Brain microvascular endothelial cell (primary cell): ENCODE results near the gene ZAR1.

Experiments
- DNase-seq: peaks from one replicate; pipeline ENCODE4 v3.0.0-alpha.2; 2020
- H3K27ac ChIP-seq: fragments of 250-450 bp; sonication (Bioruptor Pico); 2 replicates; pipeline ENCODE4 v1.5.1; 2020; ENCODE audit warnings: mild to moderate bottlenecking, moderate library complexity
- H3K27me3 ChIP-seq: fragments of 250-450 bp; sonication (Bioruptor Pico); replicated peaks from 2 replicates; pipeline ENCODE4 v1.5.1; 2020; ENCODE audit warnings: mild to moderate bottlenecking
- H3K36me3 ChIP-seq: fragments of 250-450 bp; sonication (Bioruptor Pico); replicated peaks from 2 replicates; pipeline ENCODE4 v1.5.1; 2020; ENCODE audit warnings: mild to moderate bottlenecking
- H3K4me3 ChIP-seq: 2 replicates; pipeline ENCODE4 v1.5.1; 2011; ENCODE audit warnings: low read depth, mild to moderate bottlenecking, control low read depth, low read length, moderate library complexity
- CTCF ChIP-seq: IDR thresholded peaks from 2 replicates; pipeline ENCODE4 v1.5.1; 2011; ENCODE audit warnings: low read depth, mild to moderate bottlenecking, moderate library complexity, low read length, control low read depth, inconsistent platforms; ENCODE audit errors: missing control alignments
- in situ Hi-C: cut with HindIII; loops from 2 replicates; pipeline ENCODE4 v1.10.0; 2017; ENCODE audit warnings: low sequenced_read_pairs, low pct_ligation_motif_present

ZAR1 gene

DNA sequence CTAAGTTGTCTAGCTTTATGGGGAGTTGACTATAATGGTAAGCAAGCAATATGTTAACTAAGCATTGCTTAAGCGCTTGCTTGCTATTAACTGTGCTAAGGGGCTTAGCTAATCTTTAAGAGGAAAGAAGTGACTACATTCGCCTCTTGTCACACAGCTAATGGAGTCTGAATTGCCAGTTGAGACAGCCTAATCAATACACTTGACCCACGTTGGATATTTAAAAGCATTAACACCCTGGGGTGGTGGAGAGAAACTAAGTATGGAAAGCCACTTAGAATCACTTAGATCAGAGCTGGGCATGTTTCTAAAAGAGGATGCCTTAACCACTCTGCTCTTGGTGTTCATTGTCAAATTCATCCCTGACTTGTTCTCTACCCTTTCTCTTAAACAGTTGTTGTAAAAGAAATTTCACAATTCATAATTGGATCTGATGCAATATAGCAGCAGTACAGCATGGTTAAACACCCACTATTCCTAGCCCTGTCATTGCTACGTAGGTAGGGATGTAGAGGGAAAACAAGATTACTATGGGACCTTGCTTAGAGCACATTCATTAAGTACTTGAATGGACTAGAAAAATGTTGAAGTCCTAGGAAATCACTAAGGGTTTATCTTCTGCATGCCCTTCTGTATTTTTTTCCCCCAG lies 3.5 kb downstream of the ZAR1 start:
- Histone ChIP-seq H3K4me3 (no peak overlapping the region), H3K27me3 (peaks cover 26% of the 10 kb centered on the region), H3K36me3 (no peaks in the 10 kb centered on the region), H3K27ac (no peak overlapping the region)
- in situ Hi-C loops, result no loop called here
- DNase-seq, result no peak
- TF ChIP-seq CTCF, result no peak

GRCh38 chr4:48495941-48496340 lies 5.9 kb downstream of the ZAR1 start:
- Histone ChIP-seq H3K4me3 (no peak overlapping the region), H3K27ac (no peak overlapping the region), H3K36me3 (peaks cover 11% of the 10 kb centered on the region), H3K27me3 (peaks cover 10% of the 10 kb centered on the region)
- DNase-seq, result no peak
- TF ChIP-seq CTCF, result no peak
- in situ Hi-C loops, result no loop called here

DNA sequence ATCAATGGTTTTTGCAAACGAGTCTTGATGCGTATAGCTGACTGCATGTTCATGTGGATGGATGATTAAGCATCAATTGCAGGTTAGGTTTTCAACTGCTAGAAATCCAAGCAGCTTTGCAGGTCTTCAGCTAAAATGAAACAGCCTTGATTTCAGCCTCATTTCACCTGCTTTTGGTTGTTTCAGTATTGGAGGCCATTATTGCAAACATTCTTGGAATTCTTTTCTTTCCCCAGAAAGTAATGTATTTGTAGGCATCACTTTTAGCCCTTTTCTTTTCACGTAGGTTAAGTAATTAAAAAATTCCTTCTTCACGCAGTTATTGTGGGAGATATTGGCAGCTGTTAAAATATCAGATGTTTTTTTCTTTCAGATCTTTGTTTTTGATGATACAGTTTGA lies 8.8 kb downstream of the ZAR1 start:
- no peak for TF ChIP-seq CTCF
- peaks cover 13% of the 10 kb centered on the region for H3K36me3 ChIP-seq
- no peaks in the 10 kb centered on the region for H3K27me3 ChIP-seq
- no peak overlapping the region for H3K27ac ChIP-seq
- no peak for DNase-seq
- H3K4me3 ChIP-seq, result no peak overlapping the region
- in situ Hi-C loops, result no loop called here

DNA sequence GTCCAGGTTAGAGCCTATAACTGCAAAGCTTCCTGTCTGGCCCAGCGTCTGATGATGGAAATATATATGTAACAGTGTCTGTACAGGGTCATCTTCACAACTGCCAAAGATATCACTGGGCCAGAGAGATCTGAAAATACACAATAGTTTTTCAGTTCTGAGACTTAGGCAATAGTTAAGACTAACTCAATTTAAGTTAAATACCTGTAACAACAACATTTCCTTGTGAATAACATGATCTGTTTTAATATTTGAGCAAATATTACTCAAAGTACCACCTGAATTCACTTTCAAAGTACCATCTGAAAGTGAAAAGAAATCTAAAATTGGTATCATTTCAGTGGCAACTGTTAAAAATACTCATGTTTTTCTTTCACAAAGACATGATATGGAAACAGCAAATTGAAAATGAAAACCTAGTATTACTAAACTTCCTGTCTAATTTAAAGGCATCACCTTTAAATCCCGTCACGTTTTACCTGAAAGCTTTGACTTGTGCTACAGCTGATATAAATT lies 9.6 kb downstream of the ZAR1 start:
- Histone ChIP-seq H3K27me3 (no peaks in the 10 kb centered on the region), H3K27ac (no peak overlapping the region), H3K36me3 (peaks cover 13% of the 10 kb centered on the region), H3K4me3 (no peak overlapping the region)
- no peak for DNase-seq
- TF ChIP-seq CTCF, result no peak
- in situ Hi-C loops, result no loop called here

GRCh38 chr4:48503233-48504025 lies 13.4 kb downstream of the ZAR1 start:
- Histone ChIP-seq H3K36me3 (peaks cover 17% of the 10 kb centered on the region), H3K27me3 (no peaks in the 10 kb centered on the region), H3K4me3 (no peak overlapping the region), H3K27ac (no peak overlapping the region)
- in situ Hi-C loops, result no loop called here
- DNase-seq, result no peak
- TF ChIP-seq CTCF, result no peak
